Keratinocyte (primary cell): Measurements from ENCODE around the gene IL3. TPM values are rescaled to one million over a fixed set of nuclear protein-coding genes. Genes with fewer than 3 reads are reported as not detected.

Experiments used
- DNase-seq: peaks from one replicate; pipeline ENCODE4 v3.0.0-alpha.2; 2011; ENCODE audit warnings: low read depth, missing footprints, low spot score
- FAIRE-seq: peaks from 2 replicates; lab custom pipeline; 2011; peaks lifted over from hg19 to GRCh38; lab: Jason Lieb, UNC
- H2AFZ ChIP-seq: 2 replicates; pipeline ENCODE4 v1.6.0; 2012; ENCODE audit warnings: low read length, control low read depth, inconsistent platforms; ENCODE audit not compliant: control insufficient read depth
- H3K27ac ChIP-seq: 2 replicates; pipeline ENCODE4 v1.5.1; 2011; ENCODE audit warnings: low read length; ENCODE audit not compliant: control insufficient read depth, insufficient read depth
- H3K27me3 ChIP-seq: 3 replicates; pipeline ENCODE4 v1.6.0; 2011; ENCODE audit warnings: low read length; ENCODE audit not compliant: control insufficient read depth, insufficient read depth; ENCODE audit errors: extremely low read depth
- H3K36me3 ChIP-seq, 2 experiments: 2 replicates in 1 of 2; 3 replicates in 1 of 2; pipeline ENCODE4 v1.5.1; 2011; ENCODE audit warnings: low read length in 2 of 2, mild to moderate bottlenecking in 1 of 2; ENCODE audit not compliant: control insufficient read depth in 2 of 2, insufficient read depth in 2 of 2; ENCODE audit errors: extremely low read depth in 1 of 2
- H3K4me1 ChIP-seq: 3 replicates; pipeline ENCODE4 v1.5.1; 2011; ENCODE audit warnings: low read length; ENCODE audit not compliant: control insufficient read depth, insufficient read depth; ENCODE audit errors: extremely low read depth
- H3K4me2 ChIP-seq: 3 replicates; pipeline ENCODE4 v1.6.0; 2011; ENCODE audit warnings: low read depth, low read length; ENCODE audit not compliant: control insufficient read depth, insufficient read depth; ENCODE audit errors: extremely low read depth
- H3K4me3 ChIP-seq, 3 experiments: fragments of 200-600 bp in 1 of 3; sonication (generic) in 1 of 3; 2 replicates in 2 of 3; 3 replicates in 1 of 3; pipeline ENCODE4 v1.5.1; 2011 to 2016; ENCODE audit warnings: low read length in 3 of 3, mild to moderate bottlenecking in 3 of 3, control low read depth in 2 of 3, inconsistent platforms in 1 of 3, low read depth in 1 of 3, mixed read lengths in 1 of 3, mixed run types in 1 of 3, moderate library complexity in 1 of 3; ENCODE audit not compliant: control insufficient read depth in 2 of 3, insufficient read depth in 2 of 3; ENCODE audit errors: extremely low read depth in 1 of 3
- H3K79me2 ChIP-seq: 2 replicates; pipeline ENCODE4 v1.6.0; 2012; ENCODE audit warnings: low read length; ENCODE audit not compliant: control insufficient read depth, insufficient read depth
- H3K9ac ChIP-seq: 3 replicates; pipeline ENCODE4 v1.6.0; 2011; ENCODE audit warnings: low read length; ENCODE audit not compliant: control insufficient read depth, insufficient read depth; ENCODE audit errors: extremely low read depth
- H3K9me1 ChIP-seq: 3 replicates; pipeline ENCODE4 v1.6.0; 2011; ENCODE audit warnings: low read length; ENCODE audit not compliant: control insufficient read depth, insufficient read depth; ENCODE audit errors: extremely low read depth
- H3K9me3 ChIP-seq: 2 replicates; pipeline ENCODE4 v1.5.1; 2012; ENCODE audit warnings: low read depth, low read length; ENCODE audit not compliant: control insufficient read depth
- H4K20me1 ChIP-seq: 3 replicates; pipeline ENCODE4 v1.6.0; 2011; ENCODE audit warnings: low read length; ENCODE audit not compliant: control insufficient read depth, insufficient read depth; ENCODE audit errors: extremely low read depth
- EZH2 ChIP-seq: IDR thresholded peaks from one replicate; pipeline ENCODE4 v1.6.1; 2012; ENCODE audit warnings: inconsistent platforms, mild to moderate bottlenecking, low read length, moderate library complexity
- dilution Hi-C: fragments of 300-500 bp; cut with MboI; formaldehyde crosslinking; loops from one replicate; pipeline ENCODE4 v1.7.0; 2020; ENCODE audit warnings: low sequenced_read_pairs; ENCODE audit not compliant: extremely low pct_ligation_motif_present
- polyA plus RNA-seq, 5 experiments: library from polyadenylated mRNA; depleted of rRNA in 3 of 5; stranded (reverse) in 3 of 5; stranded (forward) in 1 of 5; unstranded in 1 of 5; fragments of >200 nt; gene quantifications; 1 replicate in 1 of 5; 2 replicates in 3 of 5; 3 replicates in 1 of 5; pipeline versions ENCODE4 v1.2.1 to v1.2.3, GENCODE V29; 2011 to 2012; ENCODE audit warnings: missing spikeins in 2 of 5, low read depth in 1 of 5, low replicate concordance in 1 of 5
- TF ChIP-seq, protein P1 (sequence below), 3 experiments: IDR thresholded peaks in 1 of 3; conservative IDR thresholded peaks in 1 of 3; optimal IDR thresholded peaks in 1 of 3; 2 replicates in 2 of 3; 3 replicates in 1 of 3; pipeline versions ENCODE3 to v1.5.1; 2011; ENCODE audit warnings: low read length in 3 of 3, mild to moderate bottlenecking in 3 of 3, moderate library complexity in 2 of 3, control low read depth in 1 of 3, inconsistent platforms in 1 of 3; ENCODE audit not compliant: insufficient read depth in 2 of 3; ENCODE audit errors: extremely low read depth in 1 of 3

Gene IL3
- polyA plus RNA-seq, 1 donor (not counting 4 experiments of a cell fraction or from before 2014, with no cell fraction given) = not detected

DNA sequence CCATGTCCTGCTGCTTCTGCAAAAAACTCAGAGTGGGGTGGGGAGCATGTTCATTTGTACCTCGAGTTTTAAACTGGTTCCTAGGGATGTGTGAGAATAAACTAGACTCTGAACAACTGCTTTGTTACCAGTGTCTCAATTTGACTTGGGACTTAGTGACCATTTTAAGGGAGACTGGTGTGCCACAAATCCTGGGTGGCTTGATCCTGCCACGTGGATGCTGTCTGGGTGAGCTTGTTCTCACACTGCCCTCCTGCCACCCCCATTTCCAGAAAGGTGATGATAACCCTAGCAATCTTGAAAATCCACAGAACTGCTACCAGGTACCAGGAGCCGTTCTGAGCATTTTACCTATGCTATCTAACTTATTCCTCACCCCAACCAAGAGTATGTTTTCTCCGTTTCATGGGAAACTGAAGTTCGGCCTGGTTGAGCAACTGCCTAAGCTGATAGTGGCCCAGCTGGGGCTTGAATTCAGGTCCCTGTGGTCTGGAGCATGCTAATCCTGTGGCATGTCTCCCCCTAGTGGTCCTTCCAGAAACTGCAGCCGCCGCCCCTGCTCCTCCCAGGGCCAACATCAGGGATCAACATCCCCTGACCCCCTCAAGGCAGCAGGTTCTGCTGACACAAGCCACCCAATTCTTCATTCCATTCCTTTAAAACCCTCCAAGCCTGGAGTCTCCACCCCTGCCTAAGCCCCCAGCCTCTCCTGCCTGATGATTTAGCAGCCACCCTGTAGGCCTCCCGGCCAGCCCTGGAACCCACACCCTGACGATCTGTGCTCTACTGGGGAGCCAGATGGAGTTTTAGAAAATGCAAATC is 2.8 kb downstream of the IL3 start:
- H4K20me1 ChIP-seq = no peaks in the 10 kb centered on the region
- DNase-seq (no peak), FAIRE-seq (peak; percentile 57)
- H3K9ac ChIP-seq = no peak overlapping the region
- peaks cover 1% of the 10 kb centered on the region for H3K27me3 ChIP-seq
- dilution Hi-C loops = no loop called here
- no peak overlapping the region for H3K4me3 ChIP-seq
- H3K4me2 ChIP-seq = no peak overlapping the region
- H3K9me3 ChIP-seq = no peaks in the 10 kb centered on the region
- no peaks in the 10 kb centered on the region for H3K79me2 ChIP-seq
- H3K9me1 ChIP-seq = no peaks in the 10 kb centered on the region
- TF ChIP-seq, protein P1, sequence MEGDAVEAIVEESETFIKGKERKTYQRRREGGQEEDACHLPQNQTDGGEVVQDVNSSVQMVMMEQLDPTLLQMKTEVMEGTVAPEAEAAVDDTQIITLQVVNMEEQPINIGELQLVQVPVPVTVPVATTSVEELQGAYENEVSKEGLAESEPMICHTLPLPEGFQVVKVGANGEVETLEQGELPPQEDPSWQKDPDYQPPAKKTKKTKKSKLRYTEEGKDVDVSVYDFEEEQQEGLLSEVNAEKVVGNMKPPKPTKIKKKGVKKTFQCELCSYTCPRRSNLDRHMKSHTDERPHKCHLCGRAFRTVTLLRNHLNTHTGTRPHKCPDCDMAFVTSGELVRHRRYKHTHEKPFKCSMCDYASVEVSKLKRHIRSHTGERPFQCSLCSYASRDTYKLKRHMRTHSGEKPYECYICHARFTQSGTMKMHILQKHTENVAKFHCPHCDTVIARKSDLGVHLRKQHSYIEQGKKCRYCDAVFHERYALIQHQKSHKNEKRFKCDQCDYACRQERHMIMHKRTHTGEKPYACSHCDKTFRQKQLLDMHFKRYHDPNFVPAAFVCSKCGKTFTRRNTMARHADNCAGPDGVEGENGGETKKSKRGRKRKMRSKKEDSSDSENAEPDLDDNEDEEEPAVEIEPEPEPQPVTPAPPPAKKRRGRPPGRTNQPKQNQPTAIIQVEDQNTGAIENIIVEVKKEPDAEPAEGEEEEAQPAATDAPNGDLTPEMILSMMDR (optimal IDR thresholded peaks at IDR 0.05 in 1 of 3, IDR thresholded peaks at IDR 0.05 in 1 of 3, conservative IDR thresholded peaks at IDR 0.05 in 1 of 3; ENCODE audit: extremely low read depth in 1 of 3, insufficient read depth in 2 of 3, low read length in 3 of 3) = peak in 2 of 3 experiments; percentile 97 to 98
- no peak for TF ChIP-seq EZH2
- no peaks in the 10 kb centered on the region for H3K36me3 ChIP-seq
- no peak overlapping the region for H2AFZ ChIP-seq
- no peaks in the 10 kb centered on the region for H3K4me1 ChIP-seq
- H3K27ac ChIP-seq = no peak overlapping the region

DNA sequence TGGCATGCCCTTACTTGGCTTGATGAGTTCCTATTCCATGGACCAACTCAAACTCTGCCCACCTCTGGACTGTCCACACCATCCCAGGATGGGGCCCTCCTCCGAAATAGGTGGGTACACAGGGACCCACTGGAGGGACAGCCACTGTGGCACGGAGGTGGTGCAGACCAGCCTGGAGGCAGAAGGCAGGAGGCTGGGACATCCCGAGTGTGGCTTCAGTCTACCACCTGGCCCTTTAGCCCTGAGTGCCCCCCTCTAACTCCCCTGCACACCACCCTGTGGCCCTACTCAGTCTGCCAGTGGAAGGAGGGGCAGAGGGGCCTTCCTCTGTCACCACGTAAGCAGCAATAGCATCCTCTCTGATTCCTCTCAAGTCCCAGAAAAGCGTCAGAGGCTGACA is 3.7 kb downstream of the IL3 start:
- Histone ChIP-seq H3K4me3 (no peak overlapping the region), H3K4me2 (no peak overlapping the region), H3K9ac (no peak overlapping the region), H4K20me1 (no peaks in the 10 kb centered on the region), H3K79me2 (no peaks in the 10 kb centered on the region), H3K9me3 (no peaks in the 10 kb centered on the region), H3K27ac (no peak overlapping the region), H3K27me3 (peaks cover 3% of the 10 kb centered on the region), H3K9me1 (no peaks in the 10 kb centered on the region), H2AFZ (no peak overlapping the region), H3K36me3 (no peaks in the 10 kb centered on the region), H3K4me1 (no peaks in the 10 kb centered on the region)
- DNase-seq (no peak), FAIRE-seq (no peak)
- dilution Hi-C loops = no loop called here
- TF ChIP-seq, protein P1 (optimal IDR thresholded peaks at IDR 0.05 in 1 of 3, IDR thresholded peaks at IDR 0.05 in 1 of 3, conservative IDR thresholded peaks at IDR 0.05 in 1 of 3; ENCODE audit: extremely low read depth in 1 of 3, insufficient read depth in 2 of 3, low read length in 3 of 3) = no peak
- TF ChIP-seq EZH2 = no peak
